ENCODE data around the gene TSPAN11.

The TSPAN11 gene

DNA sequence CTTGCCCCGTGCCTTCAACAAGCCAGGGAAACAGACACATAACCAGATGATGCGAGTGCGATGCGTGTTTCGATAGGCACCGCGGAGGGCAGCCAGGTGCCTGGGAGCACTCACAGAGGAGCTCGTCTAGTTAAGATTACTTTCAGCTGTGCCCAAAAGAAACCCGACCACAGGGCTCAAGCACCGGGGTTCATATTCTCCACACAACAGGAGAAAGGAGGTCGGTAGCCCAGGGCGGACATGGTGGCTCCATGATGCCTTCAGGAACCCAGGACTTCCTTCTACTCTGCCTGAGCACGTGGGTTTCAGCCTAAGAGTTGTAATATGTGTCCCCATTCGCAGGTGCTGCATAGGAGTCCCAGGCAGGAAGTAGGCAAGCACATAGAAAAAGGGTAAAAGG is 93.4 kb downstream of the TSPAN11 start:
- TF ChIP-seq, protein P1, sequence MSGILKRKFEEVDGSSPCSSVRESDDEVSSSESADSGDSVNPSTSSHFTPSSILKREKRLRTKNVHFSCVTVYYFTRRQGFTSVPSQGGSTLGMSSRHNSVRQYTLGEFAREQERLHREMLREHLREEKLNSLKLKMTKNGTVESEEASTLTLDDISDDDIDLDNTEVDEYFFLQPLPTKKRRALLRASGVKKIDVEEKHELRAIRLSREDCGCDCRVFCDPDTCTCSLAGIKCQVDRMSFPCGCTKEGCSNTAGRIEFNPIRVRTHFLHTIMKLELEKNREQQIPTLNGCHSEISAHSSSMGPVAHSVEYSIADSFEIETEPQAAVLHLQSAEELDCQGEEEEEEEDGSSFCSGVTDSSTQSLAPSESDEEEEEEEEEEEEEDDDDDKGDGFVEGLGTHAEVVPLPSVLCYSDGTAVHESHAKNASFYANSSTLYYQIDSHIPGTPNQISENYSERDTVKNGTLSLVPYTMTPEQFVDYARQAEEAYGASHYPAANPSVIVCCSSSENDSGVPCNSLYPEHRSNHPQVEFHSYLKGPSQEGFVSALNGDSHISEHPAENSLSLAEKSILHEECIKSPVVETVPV (CRISPR knock-in tag; IDR thresholded peaks at IDR 0.05): no peak
- TF ChIP-seq CREB5 (CRISPR knock-in tag; IDR thresholded peaks at IDR 0.05; ENCODE audit: low read depth) (no peak), BACH2 (CRISPR knock-in tag; IDR thresholded peaks at IDR 0.05; ENCODE audit: borderline replicate concordance) (no peak), CSDC2 (CRISPR knock-in tag; IDR thresholded peaks at IDR 0.05) (no peak), SNAI2 (CRISPR knock-in tag; IDR thresholded peaks at IDR 0.05) (no peak), ZC3H10 (CRISPR knock-in tag; IDR thresholded peaks at IDR 0.05) (no peak), RARB (CRISPR knock-in tag; IDR thresholded peaks at IDR 0.05) (no peak)
- ATAC-seq: no peak

DNA sequence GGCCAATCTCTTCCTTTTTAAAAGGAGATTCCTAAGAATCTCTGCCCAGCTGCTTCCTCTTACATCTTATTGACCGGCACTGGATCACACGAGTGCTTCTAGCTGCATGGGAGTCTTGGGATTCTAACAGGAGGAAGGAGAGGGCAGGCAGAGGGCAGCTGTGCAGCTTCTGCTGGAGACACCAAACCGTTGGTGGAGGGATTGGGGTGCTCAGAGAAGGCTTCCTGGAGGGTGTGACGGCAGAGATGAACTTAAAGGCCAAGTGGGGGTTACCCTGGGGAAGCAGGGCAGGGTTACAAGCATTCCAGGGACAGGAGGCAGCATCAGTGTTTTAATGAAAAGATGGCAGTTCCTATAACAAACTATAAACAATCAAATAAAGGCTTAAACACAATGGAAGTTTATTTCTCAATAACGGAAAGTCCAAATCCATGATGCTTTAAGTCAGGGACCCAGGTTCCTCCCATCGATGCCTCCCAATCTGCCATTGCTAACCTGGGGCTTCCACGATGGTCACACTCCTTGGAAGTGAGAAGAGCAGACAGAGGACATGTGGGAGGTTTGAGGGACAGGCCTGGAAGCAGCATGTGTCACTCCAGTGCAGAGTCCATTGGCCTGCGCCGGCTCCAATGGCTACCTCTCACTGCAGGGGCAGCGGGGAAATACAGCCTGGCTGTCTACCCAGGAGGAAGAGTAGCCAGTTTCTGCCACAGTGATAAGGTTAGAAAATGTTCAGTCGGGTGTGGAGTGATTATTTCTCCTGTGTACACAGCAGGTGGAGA is 94.0 kb downstream of the TSPAN11 start:
- ATAC-seq: no peak
- TF ChIP-seq ARNTL (CRISPR knock-in tag; IDR thresholded peaks at IDR 0.05; ENCODE audit: borderline replicate concordance, low read depth): no peak
- TF ChIP-seq ISL1 (CRISPR knock-in tag; IDR thresholded peaks at IDR 0.05): no peak
- TF ChIP-seq PPARA (CRISPR knock-in tag; IDR thresholded peaks at IDR 0.05; ENCODE audit: borderline replicate concordance): no peak
- TF ChIP-seq ZNF70 (CRISPR knock-in tag; IDR thresholded peaks at IDR 0.05): no peak
- TF ChIP-seq ESRRG (CRISPR knock-in tag; IDR thresholded peaks at IDR 0.05): no peak
- no peak for TF ChIP-seq GLIS3 (CRISPR knock-in tag; IDR thresholded peaks at IDR 0.05)
- no peak for TF ChIP-seq POU6F1 (CRISPR knock-in tag; IDR thresholded peaks at IDR 0.05; ENCODE audit: borderline replicate concordance, low read depth)
- TF ChIP-seq ZNF565 (CRISPR knock-in tag; conservative IDR thresholded peaks at IDR 0.05; ENCODE audit: low read depth): no peak
- no peak for TF ChIP-seq ZFP30 (CRISPR knock-in tag; IDR thresholded peaks at IDR 0.05)
- TF ChIP-seq RARB (CRISPR knock-in tag; IDR thresholded peaks at IDR 0.05): no peak
- no peak for TF ChIP-seq SNAI2 (CRISPR knock-in tag; IDR thresholded peaks at IDR 0.05)
- no peak for TF ChIP-seq ZFP3 (CRISPR knock-in tag; IDR thresholded peaks at IDR 0.05)

DNA sequence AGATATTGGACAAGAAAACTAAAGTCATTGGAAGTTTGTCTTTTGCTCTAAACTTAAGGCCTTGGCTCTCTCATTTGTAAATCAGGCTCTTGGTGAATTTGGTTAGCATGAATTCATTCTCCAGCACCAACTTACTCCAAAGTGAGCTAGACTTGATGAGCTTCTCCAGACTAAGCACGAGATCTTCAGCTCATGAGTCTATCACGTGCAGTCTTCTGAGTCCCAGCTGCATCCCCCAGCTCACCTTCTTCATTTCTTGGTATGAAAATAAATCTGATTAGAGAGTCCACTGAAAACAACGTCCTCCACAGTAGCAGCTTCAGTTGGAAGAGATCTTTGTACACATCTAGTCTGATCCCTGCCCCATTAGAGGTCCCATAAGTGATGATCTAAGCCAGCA is 94.6 kb downstream of the TSPAN11 start:
- ATAC-seq: no peak
- TF ChIP-seq TOX (CRISPR knock-in tag; IDR thresholded peaks at IDR 0.05; ENCODE audit: borderline replicate concordance): no peak

GRCh38 chr12:31021809-31022494 is 95.4 kb downstream of the TSPAN11 start:
- ATAC-seq: peak; percentile 46; the same call in 1 of the 3 replicates
- TF ChIP-seq, protein P2, sequence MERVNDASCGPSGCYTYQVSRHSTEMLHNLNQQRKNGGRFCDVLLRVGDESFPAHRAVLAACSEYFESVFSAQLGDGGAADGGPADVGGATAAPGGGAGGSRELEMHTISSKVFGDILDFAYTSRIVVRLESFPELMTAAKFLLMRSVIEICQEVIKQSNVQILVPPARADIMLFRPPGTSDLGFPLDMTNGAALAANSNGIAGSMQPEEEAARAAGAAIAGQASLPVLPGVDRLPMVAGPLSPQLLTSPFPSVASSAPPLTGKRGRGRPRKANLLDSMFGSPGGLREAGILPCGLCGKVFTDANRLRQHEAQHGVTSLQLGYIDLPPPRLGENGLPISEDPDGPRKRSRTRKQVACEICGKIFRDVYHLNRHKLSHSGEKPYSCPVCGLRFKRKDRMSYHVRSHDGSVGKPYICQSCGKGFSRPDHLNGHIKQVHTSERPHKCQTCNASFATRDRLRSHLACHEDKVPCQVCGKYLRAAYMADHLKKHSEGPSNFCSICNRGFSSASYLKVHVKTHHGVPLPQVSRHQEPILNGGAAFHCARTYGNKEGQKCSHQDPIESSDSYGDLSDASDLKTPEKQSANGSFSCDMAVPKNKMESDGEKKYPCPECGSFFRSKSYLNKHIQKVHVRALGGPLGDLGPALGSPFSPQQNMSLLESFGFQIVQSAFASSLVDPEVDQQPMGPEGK (CRISPR knock-in tag; IDR thresholded peaks at IDR 0.05; ENCODE audit: borderline replicate concordance): no peak
- TF ChIP-seq ZC3H10 (CRISPR knock-in tag; IDR thresholded peaks at IDR 0.05) (no peak), CREB5 (CRISPR knock-in tag; IDR thresholded peaks at IDR 0.05; ENCODE audit: low read depth) (no peak), ZNF565 (CRISPR knock-in tag; conservative IDR thresholded peaks at IDR 0.05; ENCODE audit: low read depth) (no peak), ARNTL (CRISPR knock-in tag; IDR thresholded peaks at IDR 0.05; ENCODE audit: borderline replicate concordance, low read depth) (no peak), SNAI2 (CRISPR knock-in tag; IDR thresholded peaks at IDR 0.05) (no peak), ISL1 (CRISPR knock-in tag; IDR thresholded peaks at IDR 0.05) (no peak), GLIS3 (CRISPR knock-in tag; IDR thresholded peaks at IDR 0.05) (no peak), ZNF70 (CRISPR knock-in tag; IDR thresholded peaks at IDR 0.05) (no peak), OSR1 (CRISPR knock-in tag; IDR thresholded peaks at IDR 0.05) (no peak), ESRRG (CRISPR knock-in tag; IDR thresholded peaks at IDR 0.05) (no peak)
- TF ChIP-seq, protein P1 (CRISPR knock-in tag; IDR thresholded peaks at IDR 0.05): no peak

Measured in SK-N-SH treated with all-trans-retinoic acid at 6 μM for 48 hours (cell line).